Panc1 (cell line): ENCODE data around the gene DDX25. TPM values are rescaled to one million over a fixed set of nuclear protein-coding genes. Genes with fewer than 3 reads are reported as not detected.

Experiments
- ATAC-seq: fragments of 200-7000 bp; cut with Tn5 transposase; 2 replicates; pipeline ENCODE4 v1.9.1; 2020; ENCODE audit warnings: mild to moderate bottlenecking, moderate library complexity
- BruUV-seq: library from RNA; stranded (reverse); fragments of 400-500 nt; replicated peaks from 2 replicates; lab custom pipeline; 2021; lab: Mats Ljungman, UMichigan
- CTCF ChIA-PET: fragments of 300-600 bp; sonication (Branson Sonifier 250); formaldehyde crosslinking; loops from one replicate; lab custom pipeline; 2022; ENCODE audit warnings: antibody characterized with exemption; lab: Charles Lee
- POLR2A ChIA-PET: fragments of 300-600 bp; sonication (Branson Sonifier 250); formaldehyde crosslinking; loops from one replicate; lab custom pipeline; 2022; ENCODE audit warnings: antibody characterized with exemption; lab: Charles Lee
- DNase-seq: peaks from one replicate; pipeline ENCODE4 v3.0.0-alpha.2; 2010; ENCODE audit warnings: low read depth, low spot score
- H3K27ac ChIP-seq: 2 replicates; pipeline ENCODE4 v1.5.1; 2011; ENCODE audit warnings: mild to moderate bottlenecking, low read length, inconsistent platforms
- H3K27me3 ChIP-seq: fragments of 200-500 bp; sonication (Bioruptor generic); 2 replicates; pipeline ENCODE4 v1.6.0; 2014; ENCODE audit warnings: low read length, inconsistent platforms; ENCODE audit not compliant: control insufficient read depth, insufficient read depth
- H3K36me3 ChIP-seq: fragments of 200-500 bp; sonication (Bioruptor generic); 2 replicates; pipeline ENCODE4 v1.5.1; 2014; ENCODE audit warnings: inconsistent platforms, mild to moderate bottlenecking, low read length, moderate library complexity; ENCODE audit not compliant: control insufficient read depth, insufficient read depth
- H3K4me1 ChIP-seq: 2 replicates; pipeline ENCODE4 v1.5.1; 2011; ENCODE audit warnings: inconsistent platforms, mild to moderate bottlenecking, low read length, moderate library complexity; ENCODE audit not compliant: control insufficient read depth, insufficient read depth
- H3K4me3 ChIP-seq, 2 experiments: 2 replicates each; pipeline ENCODE4 v1.5.1; 2011 to 2012; ENCODE audit warnings: low read depth in 2 of 2, low read length in 2 of 2, mild to moderate bottlenecking in 2 of 2, inconsistent platforms in 1 of 2, moderate library complexity in 1 of 2
- H3K9me3 ChIP-seq: fragments of 200-500 bp; sonication (Bioruptor generic); 2 replicates; pipeline ENCODE4 v1.5.1; 2014; ENCODE audit warnings: low read depth, mild to moderate bottlenecking, inconsistent platforms, low read length, moderate library complexity; ENCODE audit not compliant: control insufficient read depth, insufficient read depth
- CTCF ChIP-seq: fragments of 450-650 bp; IDR thresholded peaks from 2 replicates; pipeline ENCODE4 v1.5.1; 2017; ENCODE audit warnings: mild to moderate bottlenecking
- POLR2AphosphoS5 ChIP-seq: IDR thresholded peaks from 2 replicates; pipeline ENCODE4 v1.6.1; 2012; ENCODE audit warnings: mild to moderate bottlenecking, low read depth, low read length, moderate library complexity
- SIN3A ChIP-seq: IDR thresholded peaks from 2 replicates; pipeline ENCODE4 v1.6.1; 2012; ENCODE audit warnings: low read depth, mild to moderate bottlenecking, low read length, moderate library complexity, borderline replicate concordance; ENCODE audit not compliant: insufficient read depth
- TCF7L2 ChIP-seq: IDR thresholded peaks from 2 replicates; pipeline ENCODE4 v1.6.1; 2011; ENCODE audit warnings: mild to moderate bottlenecking, low read depth, low read length, inconsistent platforms
- in situ Hi-C: cut with HindIII; loops from 2 replicates; pipeline ENCODE4 v1.10.0; 2016; ENCODE audit warnings: low sequenced_read_pairs, low pct_unique_long_range_greater_than_20kb
- intact Hi-C: fragments of 100-400 bp; cut with micrococcal nuclease; formaldehyde crosslinking; loops from one replicate; pipeline ENCODE4 v1.10.0; 2022; ENCODE audit not compliant: unreplicated experiment
- total RNA-seq: library from RNA; stranded (reverse); gene quantifications from one replicate; pipeline ENCODE4 v1.2.1, GENCODE V29; 2021; ENCODE audit not compliant: unreplicated experiment
- TF ChIP-seq, protein P1 (sequence below), 2 experiments: IDR thresholded peaks; 2 replicates each; pipeline ENCODE4 v1.6.1; 2011 to 2012; ENCODE audit warnings: low read depth in 2 of 2, control low read depth in 1 of 2, low read length in 1 of 2, mild to moderate bottlenecking in 1 of 2, moderate library complexity in 1 of 2; ENCODE audit not compliant: insufficient read depth in 1 of 2

DDX25 gene
- total RNA-seq, 1 experiment from 2014 or later, result 0.15 TPM

- Histone ChIP-seq H3K4me3 (no peak overlapping the region), H3K27ac (no peak overlapping the region), H3K36me3 (no peaks in the 10 kb centered on the region), H3K27me3 (no peaks in the 10 kb centered on the region), H3K9me3 (no peaks in the 10 kb centered on the region), H3K4me1 (no peaks in the 10 kb centered on the region)
- intact Hi-C loops (no loop called here), in situ Hi-C loops (no loop called here)
- CTCF ChIA-PET, result interaction anchor here (0.7 kb wide), 1 partner anchor 45 kb away, joined by 12 read pairs; no protein-coding TSS in a partner anchor
- DNase-seq, result no peak
- POLR2A ChIA-PET, result no interaction called here
- no peak for ATAC-seq
- BruUV-seq, result no TSS peak
- TF ChIP-seq CTCF (no peak), POLR2AphosphoS5 (no peak), TCF7L2 (no peak), SIN3A (no peak)
- TF ChIP-seq, protein P1, sequence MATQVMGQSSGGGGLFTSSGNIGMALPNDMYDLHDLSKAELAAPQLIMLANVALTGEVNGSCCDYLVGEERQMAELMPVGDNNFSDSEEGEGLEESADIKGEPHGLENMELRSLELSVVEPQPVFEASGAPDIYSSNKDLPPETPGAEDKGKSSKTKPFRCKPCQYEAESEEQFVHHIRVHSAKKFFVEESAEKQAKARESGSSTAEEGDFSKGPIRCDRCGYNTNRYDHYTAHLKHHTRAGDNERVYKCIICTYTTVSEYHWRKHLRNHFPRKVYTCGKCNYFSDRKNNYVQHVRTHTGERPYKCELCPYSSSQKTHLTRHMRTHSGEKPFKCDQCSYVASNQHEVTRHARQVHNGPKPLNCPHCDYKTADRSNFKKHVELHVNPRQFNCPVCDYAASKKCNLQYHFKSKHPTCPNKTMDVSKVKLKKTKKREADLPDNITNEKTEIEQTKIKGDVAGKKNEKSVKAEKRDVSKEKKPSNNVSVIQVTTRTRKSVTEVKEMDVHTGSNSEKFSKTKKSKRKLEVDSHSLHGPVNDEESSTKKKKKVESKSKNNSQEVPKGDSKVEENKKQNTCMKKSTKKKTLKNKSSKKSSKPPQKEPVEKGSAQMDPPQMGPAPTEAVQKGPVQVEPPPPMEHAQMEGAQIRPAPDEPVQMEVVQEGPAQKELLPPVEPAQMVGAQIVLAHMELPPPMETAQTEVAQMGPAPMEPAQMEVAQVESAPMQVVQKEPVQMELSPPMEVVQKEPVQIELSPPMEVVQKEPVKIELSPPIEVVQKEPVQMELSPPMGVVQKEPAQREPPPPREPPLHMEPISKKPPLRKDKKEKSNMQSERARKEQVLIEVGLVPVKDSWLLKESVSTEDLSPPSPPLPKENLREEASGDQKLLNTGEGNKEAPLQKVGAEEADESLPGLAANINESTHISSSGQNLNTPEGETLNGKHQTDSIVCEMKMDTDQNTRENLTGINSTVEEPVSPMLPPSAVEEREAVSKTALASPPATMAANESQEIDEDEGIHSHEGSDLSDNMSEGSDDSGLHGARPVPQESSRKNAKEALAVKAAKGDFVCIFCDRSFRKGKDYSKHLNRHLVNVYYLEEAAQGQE (IDR thresholded peaks at IDR 0.05; ENCODE audit: insufficient read depth in 1 of 2, low read depth in 2 of 2, low read length in 1 of 2), result no peak
Observed at GRCh38 chr11:125950178-125950490, 45.8 kb downstream of the DDX25 start.

- CTCF ChIA-PET, result interaction anchor here (1.1 kb wide), 1 partner anchor 9 kb away, joined by 3 read pairs; no protein-coding TSS in a partner anchor
- intact Hi-C loops, result no loop called here
- peak; percentile 38 for ATAC-seq
Observed at GRCh38 chr11:125950696-125951651, 46.7 kb downstream of the DDX25 start.

More at GRCh38 chr11:125950696-125951651, 46.7 kb downstream of the DDX25 start:
- TF ChIP-seq, protein P1 (IDR thresholded peaks at IDR 0.05; ENCODE audit: insufficient read depth in 1 of 2, low read depth in 2 of 2, low read length in 1 of 2), result no peak
- TF ChIP-seq POLR2AphosphoS5 (no peak), TCF7L2 (no peak), CTCF (no peak), SIN3A (no peak)
- in situ Hi-C loops, result no loop called here
- no peak overlapping the region for H3K4me3 ChIP-seq
- H3K27ac ChIP-seq, result no peak overlapping the region
- no peak for DNase-seq
- no peaks in the 10 kb centered on the region for H3K4me1 ChIP-seq
- H3K9me3 ChIP-seq, result no peaks in the 10 kb centered on the region
- H3K27me3 ChIP-seq, result no peaks in the 10 kb centered on the region
- POLR2A ChIA-PET, result no interaction called here
- BruUV-seq, result no TSS peak
- H3K36me3 ChIP-seq, result no peaks in the 10 kb centered on the region
